SH-SY5Y (cell line): ENCODE measurements around the gene IL6.

ENCODE experiments used
- GATA2 ChIP-seq: IDR thresholded peaks from 2 replicates; pipeline ENCODE4 v1.6.1; 2011; ENCODE audit warnings: mild to moderate bottlenecking, low read depth, low read length
- GATA3 ChIP-seq: IDR thresholded peaks from 2 replicates; pipeline ENCODE4 v1.6.1; 2011; ENCODE audit warnings: low read depth, mild to moderate bottlenecking, low read length, moderate library complexity

GRCh38 chr7:22771194-22771871 is 44.3 kb downstream of the IL6 start:
- TF ChIP-seq GATA2 (no peak), GATA3 (no peak)
